AG09319 (cell line): ENCODE data around the gene SMIM17.

ENCODE experiments used
- DNase-seq: peaks from one replicate; pipeline ENCODE4 v3.0.0-alpha.2; 2010; ENCODE audit warnings: low read depth; ENCODE audit errors: extremely low read depth
- TF ChIP-seq, protein P1 (sequence below): IDR thresholded peaks from 2 replicates; pipeline ENCODE4 v1.5.1; 2011; ENCODE audit warnings: low read depth, mild to moderate bottlenecking, inconsistent platforms, low read length, moderate library complexity

SMIM17 gene

DNA sequence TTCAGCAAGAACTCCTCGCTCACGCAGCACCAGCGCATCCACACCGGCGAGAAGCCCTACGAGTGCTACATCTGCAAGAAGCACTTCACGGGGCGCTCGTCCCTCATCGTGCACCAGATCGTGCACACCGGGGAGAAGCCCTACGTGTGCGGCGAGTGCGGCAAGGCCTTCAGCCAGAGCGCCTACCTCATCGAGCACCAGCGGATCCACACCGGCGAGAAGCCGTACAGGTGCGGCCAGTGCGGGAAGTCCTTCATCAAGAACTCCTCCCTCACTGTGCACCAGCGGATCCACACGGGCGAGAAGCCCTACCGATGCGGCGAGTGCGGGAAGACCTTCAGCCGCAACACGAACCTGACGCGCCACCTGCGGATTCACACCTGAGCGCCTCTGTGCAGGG lies 20.6 kb upstream of the SMIM17 start:
- DNase-seq: no peak
- TF ChIP-seq, protein P1, sequence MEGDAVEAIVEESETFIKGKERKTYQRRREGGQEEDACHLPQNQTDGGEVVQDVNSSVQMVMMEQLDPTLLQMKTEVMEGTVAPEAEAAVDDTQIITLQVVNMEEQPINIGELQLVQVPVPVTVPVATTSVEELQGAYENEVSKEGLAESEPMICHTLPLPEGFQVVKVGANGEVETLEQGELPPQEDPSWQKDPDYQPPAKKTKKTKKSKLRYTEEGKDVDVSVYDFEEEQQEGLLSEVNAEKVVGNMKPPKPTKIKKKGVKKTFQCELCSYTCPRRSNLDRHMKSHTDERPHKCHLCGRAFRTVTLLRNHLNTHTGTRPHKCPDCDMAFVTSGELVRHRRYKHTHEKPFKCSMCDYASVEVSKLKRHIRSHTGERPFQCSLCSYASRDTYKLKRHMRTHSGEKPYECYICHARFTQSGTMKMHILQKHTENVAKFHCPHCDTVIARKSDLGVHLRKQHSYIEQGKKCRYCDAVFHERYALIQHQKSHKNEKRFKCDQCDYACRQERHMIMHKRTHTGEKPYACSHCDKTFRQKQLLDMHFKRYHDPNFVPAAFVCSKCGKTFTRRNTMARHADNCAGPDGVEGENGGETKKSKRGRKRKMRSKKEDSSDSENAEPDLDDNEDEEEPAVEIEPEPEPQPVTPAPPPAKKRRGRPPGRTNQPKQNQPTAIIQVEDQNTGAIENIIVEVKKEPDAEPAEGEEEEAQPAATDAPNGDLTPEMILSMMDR: no peak

DNA sequence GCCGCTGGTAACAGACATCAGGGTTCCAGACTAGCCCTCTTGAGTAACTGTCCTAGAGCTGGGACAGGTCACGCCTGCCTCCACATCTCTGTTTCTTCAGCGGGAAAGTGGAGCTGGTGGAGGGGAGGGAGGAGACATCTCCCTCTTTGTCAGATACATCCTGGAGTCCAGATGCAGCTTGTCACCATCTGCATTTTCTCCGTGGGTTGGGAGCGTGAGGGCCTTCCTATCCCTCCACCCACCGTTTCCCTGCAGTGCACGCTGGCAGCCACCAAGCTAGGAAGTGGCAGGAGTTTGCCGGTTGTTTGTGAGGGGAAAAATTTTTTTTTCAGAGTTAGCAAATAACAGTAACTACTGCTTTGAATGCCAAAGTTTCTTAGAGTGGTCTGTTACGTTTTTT lies 20.0 kb upstream of the SMIM17 start:
- TF ChIP-seq, protein P1: no peak
- no peak for DNase-seq

DNA sequence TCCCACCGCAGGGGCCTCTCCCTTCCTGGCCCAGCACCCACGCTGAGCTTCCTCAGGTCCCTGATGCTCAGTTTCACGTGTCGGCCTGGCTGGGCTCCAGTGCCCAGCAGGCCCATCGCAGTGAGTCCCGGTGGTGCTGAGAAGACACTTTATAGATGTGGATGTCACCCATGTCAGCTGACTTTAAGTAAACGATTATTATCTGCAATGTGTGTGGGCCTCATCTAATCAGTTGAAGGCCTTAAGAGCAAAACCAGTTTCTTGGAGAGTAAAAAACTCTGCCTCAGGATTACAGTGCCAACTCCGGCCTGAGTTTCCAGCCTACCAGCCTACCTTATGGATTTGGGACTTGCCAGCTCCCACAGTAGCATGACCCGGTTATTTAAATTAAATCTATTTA lies 17.3 kb upstream of the SMIM17 start:
- DNase-seq: no peak
- TF ChIP-seq, protein P1: no peak

DNA sequence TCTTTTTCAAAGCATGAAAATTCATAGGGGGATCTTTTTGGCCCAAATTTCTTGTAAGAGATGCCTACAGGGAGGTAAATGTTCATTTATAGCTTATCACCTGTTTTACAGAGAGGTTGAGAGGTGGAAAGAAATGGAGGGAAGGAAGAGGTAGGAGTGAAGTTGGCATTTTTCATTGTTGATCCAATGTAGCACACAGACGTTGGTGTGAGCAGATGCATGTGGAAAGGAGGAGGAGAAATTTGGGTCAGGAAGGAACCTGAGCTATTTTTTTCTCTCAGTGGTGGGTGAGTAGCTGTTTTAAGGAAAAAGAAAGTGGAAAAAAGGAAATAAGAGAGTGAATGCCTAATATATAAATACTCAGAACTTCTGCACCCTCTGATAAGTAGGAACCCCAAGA lies 9.9 kb upstream of the SMIM17 start:
- DNase-seq: no peak
- TF ChIP-seq, protein P1: no peak

DNA sequence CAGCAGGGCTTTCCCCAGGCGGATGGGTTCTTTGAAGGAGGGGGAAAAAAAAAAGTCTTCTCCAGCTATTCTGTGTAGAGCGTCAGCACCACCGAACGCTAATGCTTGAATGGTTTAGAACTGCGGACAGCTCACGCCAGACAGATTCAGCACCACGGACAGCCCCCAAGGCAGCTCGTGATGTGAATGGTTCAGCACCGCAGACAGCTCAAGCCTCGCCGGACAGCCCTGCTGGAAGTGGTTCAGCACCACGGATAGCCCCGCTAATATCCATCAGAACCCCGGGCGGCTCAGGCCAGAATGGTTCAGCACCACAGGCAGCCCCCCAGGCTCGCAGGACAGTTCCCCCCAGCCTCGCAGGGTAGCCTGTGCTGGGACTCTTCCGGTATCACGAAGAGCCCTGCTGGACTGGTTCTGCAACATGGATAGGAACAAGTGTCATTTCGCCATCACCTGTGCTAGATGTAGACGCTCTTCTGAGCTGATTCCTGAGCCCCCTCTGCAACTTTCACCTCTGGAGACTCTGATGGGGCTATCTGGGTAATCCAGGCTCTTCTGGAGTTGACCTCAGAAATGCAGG lies 4.9 kb upstream of the SMIM17 start:
- DNase-seq: no peak
- TF ChIP-seq, protein P1: no peak

DNA sequence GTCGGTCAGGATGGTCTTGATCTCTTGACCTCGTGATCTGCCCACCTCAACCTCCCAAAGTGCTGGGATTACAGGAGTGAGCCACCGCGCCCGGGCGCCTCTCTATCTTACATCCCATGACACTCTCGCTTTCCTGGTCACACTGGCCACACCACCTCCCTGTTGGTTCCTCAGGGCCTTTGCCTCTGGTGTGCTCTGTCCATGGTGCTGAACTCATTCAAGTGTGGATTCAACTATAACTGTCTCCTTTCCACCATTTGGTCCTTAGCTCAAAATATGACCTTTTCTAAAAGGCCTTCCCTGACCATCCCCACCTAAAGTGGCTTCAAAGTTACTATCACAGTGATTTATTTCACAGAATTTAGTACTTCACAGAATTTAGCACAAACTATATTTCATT lies 3.7 kb upstream of the SMIM17 start:
- DNase-seq: no peak
- TF ChIP-seq, protein P1: no peak

DNA sequence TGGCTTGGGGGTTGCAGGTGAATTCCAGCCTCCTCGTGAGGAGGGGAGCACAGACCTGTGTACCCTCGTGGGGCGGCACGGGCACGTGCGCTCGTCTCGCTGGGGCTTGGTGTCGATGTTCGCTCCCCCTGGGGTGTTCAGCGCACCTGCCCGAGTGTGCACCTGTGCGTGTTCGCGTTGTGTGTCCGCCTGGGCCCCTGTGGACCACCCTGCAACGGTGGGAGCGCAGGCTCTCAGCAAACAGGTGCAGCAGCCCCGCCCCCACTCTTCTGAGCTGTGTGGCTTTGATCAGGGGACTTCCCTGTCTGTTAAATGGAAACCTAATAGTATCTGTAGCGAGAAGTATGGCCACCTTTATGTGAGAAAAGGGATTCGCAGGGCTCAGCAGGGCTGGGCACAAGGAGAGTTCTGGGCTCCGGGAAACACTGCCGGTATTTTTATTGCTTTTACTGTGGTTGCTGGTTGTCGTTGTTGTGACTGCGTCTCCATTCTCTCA lies 549 bp downstream of the SMIM17 start:
- DNase-seq: no peak

More for the DNA sequence above, 549 bp downstream of the SMIM17 start:
- TF ChIP-seq, protein P1: no peak
